Renal cortical epithelial cell (primary cell): Measurements from ENCODE around the gene CCDC102B. TPM values are rescaled to one million over a fixed set of nuclear protein-coding genes. Genes with fewer than 3 reads are reported as not detected.

ENCODE experiments used
- DNase-seq: peaks from one replicate; pipeline ENCODE4 v3.0.0-alpha.2; 2011; ENCODE audit warnings: low read depth
- total RNA-seq: library from RNA; depleted of rRNA; stranded (reverse); fragments of >200 nt; gene quantifications from 2 replicates; pipeline ENCODE4 v1.2.3, GENCODE V29; 2014

Gene CCDC102B
- total RNA-seq, 1 donor from 2014 or later = 1.3 TPM

DNA sequence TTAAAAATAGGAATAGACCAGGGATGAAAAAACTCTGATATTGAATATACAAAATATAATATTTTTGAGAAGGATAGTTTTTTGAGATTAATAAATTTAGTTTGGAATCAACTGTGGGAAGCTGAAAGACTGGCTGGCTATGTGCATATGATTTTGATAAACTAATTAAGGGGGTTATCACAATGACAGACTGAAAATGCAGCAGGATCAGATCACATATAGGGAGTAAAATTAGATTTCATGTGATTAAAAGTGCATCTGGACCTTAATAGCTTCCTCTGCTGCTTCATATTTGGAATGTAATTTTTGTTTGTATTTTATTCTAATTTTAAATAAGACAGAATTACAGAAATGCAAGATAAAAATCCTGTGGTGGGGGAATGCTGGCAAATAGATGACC is 111.7 kb downstream of the CCDC102B start:
- no peak for DNase-seq

DNA sequence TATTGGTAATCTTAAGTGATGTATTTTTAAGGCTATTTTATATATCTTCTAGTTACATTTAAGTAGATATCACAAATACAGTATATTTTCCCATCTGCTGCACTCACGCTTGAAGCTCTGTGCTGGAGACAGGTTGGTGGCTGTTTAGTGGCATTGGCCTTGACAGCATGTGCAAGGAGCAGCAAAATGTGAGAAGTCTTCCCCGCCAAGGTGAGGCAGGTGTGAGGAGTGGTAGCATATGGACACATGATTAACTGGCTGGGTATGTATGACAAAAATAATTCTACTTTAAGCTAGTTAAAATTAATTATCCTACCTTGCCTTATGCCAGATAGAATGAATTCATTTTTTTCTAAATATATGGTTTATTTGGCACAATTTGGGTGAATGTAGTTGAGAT is 117.2 kb downstream of the CCDC102B start:
- no peak for DNase-seq

DNA sequence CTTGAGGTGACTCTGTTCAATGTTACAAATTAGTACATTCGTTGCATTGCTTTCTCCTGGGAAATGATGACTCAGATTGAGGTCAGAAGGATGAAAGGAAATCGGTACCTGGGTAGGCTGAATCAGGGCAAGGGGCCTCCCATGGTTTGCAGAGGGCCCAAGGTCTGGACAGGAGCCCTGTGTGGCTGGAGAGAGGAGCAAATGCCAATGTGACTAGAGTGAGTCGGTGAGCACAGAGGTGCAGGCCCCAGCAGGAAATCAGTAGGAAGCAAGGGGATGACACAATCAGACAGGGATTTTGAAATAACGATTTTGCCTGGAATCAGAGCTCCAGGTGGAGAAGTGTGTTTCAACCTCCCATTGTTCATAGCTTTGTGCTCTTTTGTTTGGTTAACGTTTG is 118.9 kb downstream of the CCDC102B start:
- DNase-seq = peak; percentile 61

DNA sequence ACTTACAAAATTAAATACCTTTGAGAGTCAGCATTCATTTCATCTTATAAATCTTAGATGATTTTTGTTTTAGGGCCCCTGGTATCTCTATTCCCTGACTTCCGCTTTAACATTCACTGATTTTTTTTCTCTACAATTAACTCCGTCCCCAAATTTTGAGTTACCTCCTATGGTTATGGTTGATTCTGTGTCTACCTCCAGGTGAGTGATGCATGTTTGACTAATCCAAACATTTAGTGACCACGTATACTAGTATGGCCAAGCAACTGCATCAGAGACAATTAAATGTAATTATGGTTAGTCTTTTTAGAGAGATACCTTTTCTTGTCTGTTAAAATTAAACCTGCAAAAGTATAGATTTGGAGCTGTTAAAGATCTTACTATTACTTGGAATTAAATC is 120.3 kb downstream of the CCDC102B start:
- DNase-seq = no peak

DNA sequence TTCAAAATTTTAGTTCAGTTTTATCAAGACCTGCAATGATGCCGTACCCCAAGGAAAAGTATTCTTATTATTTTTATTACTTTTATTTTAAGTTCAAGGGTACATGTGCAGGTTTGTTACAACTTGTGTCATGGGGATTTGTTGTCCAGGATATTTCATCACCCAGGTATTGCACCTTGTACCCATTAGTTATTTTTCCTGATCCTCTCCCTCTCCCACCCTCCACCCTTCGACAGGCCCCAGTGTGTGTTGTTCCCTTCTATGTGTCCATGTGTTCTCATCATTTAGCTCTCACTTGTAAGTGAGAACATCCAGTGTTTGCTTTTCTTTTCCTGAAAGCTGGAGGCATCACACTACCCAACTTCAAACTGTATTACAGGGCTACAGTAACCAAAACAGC is 122.0 kb downstream of the CCDC102B start:
- DNase-seq = no peak

DNA sequence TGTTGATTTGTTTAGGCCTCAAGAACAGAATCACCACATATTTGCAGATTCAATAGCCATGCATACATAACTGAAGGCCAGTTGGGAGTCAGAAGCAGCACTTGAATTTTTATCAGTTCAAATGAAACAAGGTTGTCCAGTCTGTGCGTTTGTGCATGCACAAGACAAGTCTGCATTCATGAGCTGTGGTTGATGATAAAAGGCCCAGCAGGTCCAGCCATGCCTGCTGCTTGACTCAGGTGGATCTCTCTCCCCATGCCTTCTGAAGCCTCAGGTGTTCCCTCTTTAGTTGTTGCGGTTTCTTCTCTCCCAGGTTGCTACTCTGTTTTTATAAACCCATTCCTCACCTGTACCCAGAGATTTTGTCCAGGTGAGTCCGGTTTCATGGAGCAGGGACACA is 124.5 kb downstream of the CCDC102B start:
- no peak for DNase-seq

DNA sequence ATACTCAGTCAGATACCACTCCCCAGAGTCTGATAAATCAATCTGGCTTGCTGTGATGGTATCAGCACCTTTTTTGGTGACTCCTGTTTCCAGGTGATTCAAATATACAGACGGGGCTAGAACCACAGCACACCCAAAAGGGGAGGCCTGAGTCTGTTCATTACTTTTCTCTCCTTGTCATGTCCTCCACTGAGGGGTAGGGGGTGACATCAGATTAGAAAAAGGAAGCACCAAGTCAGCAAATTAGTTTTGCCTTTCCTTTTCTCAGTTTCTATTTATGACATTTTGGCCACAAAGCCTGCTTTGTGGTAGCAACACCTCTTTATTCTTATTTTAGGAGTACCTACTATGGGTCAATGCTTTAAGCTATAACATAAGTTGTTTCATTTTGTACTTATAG is 127.4 kb downstream of the CCDC102B start:
- peak; percentile 29 for DNase-seq

DNA sequence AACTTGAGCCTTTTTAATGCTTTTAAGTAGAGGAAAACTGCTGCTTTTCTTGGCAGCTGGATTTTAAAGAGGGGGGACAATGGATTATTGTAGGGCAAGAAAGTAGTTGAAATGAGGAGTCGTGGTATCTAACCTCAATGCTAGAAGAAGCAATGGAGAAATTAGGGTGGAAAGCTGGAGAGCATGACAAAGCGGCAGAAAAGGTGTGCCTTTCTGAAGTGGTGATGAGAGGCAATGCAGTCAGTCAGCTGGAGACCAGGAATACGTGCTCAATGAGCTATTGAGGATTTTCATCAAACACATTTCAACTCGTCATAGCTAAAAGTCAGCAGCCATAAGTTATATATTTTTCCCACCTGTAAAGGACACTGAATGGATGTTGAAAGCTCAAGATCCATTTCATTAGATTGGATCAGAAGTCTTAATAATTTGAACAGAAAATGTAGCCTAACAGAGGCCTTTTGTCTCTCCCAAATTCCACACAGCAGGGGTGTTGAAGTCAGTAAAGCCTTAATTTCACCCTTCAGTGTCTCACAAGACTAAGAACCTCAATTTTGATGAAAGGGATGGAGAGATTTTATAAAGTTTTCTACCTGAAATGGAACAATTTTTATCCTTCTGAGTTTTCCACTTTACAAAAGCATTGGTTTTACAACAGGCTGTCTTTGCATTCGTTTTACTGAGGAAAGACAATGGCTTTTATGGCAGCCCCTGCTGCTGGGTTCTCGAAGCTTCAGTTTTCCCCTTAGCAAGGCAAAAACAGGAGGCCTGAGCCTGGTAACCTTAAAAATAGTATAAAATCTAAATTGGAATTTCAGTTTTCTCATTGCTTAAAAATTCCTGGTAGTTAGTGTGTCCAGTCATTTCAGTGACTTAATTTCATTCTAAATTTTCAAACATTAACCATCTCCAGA is 131.1 kb downstream of the CCDC102B start:
- peak; percentile 33 for DNase-seq

DNA sequence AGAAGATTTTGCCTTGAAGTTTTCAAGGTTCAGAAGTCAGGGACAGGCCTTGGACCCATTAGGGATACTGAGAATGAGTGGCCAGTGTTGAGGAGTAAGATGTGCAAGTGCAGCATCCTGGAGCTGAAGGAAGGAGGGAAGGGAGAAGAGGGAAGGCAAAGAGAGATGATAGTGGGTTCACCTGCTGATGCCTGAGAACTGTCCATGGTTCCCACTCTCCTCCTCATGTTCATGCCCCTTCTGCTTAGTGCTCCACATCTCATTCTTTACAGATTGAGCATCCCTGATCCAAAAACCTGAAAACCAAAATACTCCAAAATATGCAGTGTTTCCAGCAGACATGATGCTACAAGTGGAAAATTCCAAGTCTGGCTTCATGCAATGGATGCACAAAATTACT is 137.8 kb downstream of the CCDC102B start:
- no peak for DNase-seq

DNA sequence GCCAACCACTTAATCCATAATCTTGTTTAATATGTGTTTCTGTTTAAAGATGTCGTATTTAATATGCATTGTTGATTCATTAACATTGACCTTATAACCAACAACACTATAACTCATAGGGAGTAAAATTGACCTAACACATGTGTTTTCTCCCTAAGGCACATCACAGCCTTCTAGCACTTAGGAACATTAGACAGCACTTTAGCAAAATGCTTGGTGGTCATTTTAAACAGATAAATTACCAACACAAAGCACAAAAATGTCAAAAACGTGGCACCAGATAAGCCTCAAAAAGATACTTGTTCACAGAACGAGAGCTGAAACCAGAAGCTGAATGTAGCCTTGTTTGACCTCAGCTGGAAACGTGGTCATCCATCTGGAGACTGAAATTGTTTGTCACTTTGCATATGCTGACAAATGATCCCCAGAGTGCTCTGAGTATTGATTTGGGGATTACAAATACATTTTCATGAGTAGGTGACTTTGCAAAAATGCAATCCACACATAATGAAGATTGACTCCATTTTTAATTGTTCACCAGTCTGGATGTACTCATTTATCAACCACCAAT is 139.2 kb downstream of the CCDC102B start:
- no peak for DNase-seq

DNA sequence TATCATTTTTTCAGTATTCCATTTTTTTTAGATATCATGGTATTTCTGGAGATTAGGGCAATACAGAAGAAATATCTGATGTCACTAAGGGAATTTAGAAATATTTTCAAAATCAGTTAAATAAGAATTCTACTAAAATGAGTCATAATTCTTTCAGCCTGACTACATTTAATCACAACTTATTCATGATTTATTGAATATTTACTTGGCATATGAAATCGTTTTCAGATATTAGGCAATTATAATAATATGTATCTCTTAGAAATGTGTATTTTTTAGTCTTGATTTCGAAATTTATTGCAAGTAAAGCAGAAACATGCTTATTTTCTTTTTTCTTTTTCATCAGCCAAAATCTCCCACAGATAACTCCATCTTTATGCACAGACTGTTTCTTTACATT is 142.2 kb downstream of the CCDC102B start:
- no peak for DNase-seq

DNA sequence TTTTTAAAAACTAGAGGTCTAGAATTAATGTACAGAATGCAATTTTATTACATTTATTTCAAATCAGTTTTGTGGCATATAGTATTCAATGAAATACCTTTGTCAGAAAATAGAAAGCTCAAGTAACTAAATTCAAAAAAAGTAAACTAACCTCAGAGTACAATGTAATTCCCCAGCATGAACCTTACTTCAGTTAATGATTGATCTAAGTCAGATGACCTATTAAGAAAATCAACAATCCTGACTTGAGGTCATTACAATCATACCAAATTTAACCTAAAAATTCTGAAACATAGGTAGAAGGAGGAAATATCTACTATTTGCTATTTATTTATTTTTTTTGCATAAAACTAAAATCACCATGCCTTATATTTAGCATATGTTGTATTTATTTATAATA is 142.9 kb downstream of the CCDC102B start:
- DNase-seq = peak; percentile 82

DNA sequence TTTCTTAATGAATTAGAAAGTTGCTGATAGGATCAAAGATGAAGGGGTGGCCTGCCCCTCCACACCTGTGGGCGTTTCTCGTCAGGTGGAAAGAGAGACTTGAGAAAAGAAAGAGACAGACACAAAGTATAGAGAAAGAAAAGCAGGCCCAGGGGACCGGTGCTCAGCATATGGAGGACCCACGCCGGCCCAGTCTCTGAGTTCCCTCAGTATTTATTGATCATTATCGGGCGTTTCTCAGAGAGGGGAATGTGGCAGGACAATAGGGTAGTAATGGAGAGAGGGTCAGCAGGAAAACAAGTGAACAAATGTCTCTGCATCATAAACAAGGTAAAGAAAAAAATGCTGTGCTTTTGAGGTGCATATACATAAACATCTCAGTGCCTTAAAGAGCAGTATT is 144.3 kb downstream of the CCDC102B start:
- DNase-seq = no peak

DNA sequence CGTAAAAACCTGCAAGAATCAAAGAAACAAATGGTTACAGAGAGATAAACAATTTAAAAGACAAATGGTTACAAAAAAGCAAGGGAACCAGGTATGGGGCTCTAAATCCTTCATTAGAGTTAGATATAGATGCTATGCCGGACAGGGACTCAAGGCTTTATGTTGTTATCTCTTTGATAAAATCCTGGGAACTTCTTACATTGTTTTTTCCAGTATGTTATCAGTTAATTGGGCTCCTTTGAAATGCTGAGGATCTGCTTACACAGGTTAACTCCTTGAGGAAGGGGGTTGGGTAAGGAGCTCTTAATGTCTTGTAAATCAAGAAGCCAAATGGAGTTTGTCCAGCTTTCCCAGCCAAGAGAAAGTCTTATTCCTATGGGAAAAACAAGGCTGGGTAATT is 146.0 kb downstream of the CCDC102B start:
- DNase-seq = peak; percentile 8

DNA sequence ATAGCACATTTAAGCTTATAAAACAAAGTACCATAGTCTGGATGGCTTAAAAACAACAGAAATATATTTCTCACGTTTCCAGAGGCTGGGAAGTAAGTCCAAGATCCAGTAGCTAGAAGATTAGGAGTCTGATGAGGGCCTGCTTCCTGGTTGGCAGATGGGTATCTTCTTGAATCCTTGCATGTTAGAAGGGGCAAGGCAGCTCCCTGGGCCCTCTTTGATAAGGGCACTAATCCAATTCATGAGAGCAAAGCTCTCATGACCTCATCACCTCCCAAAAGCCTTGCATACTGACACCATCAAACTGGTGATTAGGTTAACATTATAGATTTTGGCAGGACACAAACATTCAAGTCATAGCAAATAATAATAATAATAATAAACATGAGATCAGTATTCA is 146.4 kb downstream of the CCDC102B start:
- no peak for DNase-seq

DNA sequence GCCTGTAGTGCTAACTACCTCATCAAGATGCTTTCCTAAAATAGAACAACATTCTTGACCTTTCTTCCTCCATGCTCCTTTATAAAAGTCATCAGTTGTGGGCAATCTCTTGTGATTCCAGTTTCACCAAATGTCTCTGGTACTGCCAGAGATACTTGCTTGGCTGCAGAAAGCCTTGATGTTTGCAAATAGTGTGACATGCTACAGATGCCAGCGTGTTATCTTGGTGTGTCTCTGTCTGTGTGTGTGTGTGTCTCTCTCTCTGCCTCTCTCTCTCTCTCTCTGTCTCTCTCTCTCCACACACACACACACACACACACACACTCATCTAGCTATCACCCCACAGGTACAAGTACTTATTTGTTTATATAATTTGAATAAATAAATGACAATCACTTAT is 146.9 kb downstream of the CCDC102B start:
- no peak for DNase-seq

DNA sequence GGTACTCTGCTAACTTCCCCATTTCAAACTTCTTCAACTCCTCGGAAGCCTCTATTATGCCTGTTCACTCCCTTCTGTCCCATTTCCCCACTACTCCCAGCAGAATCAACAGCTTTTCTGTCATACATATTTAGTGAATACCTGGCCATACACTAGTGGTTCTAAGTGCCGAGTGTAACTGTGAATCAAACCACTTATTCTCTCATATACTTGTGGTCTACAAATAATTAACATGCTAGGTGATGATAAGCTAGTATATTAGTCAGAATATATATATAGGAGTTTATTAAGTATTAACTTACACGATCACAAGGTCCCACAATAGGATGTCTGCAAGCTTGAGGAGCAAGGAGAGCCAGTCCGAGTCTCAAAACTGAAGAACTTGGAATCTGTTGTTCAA is 150.7 kb downstream of the CCDC102B start:
- DNase-seq = peak; percentile 80

DNA sequence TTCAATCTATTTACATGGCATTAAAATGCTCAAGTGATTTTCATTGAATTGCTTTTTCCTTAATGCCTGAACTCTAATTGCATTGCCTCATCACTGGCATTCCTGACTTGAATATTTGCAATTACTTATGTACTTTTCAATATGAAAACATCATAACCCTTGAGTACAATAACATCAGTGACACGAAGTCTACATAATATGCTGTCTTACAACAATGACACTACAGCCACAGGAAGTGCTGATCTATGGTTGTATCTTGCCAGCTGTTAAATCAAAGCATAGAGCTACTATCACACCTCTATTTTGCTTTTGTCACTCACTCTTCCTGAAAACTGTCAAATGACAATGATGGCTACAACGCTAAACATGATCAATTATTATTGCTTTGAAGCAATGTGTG is 156.9 kb downstream of the CCDC102B start:
- no peak for DNase-seq

DNA sequence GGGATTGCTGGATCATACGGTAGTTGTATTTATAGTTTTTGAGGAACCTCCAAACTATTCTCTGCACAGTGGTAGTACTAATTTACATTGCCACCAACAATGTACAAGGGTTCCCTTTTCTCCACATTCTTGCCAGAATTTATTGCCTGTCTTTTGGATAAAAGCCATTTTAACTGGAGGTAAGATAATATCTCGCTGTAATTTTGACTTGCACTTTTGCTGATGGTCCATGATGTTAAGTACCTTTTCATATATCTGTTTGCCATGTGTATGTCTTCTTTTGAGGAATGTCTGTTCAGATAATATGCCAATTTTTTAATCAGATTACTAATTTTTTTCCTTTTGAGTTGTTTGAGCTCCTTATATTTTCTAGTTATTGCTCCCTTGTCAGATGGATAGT is 158.8 kb downstream of the CCDC102B start:
- no peak for DNase-seq

DNA sequence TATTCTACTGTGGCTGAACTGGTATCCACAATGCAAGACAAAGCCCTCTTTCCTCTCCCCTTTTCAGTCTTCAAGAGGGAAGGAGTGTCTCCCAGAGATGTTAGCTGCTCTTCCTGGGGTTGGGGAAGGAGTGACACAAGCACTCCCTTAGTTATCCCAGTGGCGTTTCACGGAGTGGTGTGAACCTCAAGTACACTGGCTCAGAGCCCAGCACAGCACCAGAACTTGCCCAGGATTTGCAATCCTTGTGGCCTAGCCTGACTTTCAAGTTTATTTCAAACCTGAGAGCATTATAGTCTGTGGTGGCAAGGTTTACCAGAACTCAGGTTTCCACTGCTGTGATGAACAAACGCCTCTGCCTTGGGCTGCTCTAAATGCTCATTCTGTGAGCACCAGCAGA is 162.5 kb downstream of the CCDC102B start:
- DNase-seq = no peak

DNA sequence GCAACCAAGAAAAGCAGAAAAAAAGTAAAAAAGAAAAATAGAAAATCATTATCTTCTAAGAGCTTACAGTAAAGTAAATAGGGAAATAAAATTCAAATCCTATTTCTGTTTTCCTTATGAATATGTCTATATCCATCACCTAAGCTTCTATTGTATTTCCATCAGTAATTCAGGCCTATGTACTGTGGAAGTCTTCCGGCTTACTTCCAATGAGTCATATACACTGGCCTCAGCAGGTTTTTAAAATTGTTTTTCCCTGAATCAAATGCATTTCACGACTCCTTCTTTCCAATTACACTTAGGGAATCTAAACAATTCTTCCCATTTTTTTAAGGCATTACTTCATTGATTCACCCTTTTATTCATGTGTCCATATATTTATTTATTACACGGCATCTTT is 164.7 kb downstream of the CCDC102B start:
- no peak for DNase-seq

DNA sequence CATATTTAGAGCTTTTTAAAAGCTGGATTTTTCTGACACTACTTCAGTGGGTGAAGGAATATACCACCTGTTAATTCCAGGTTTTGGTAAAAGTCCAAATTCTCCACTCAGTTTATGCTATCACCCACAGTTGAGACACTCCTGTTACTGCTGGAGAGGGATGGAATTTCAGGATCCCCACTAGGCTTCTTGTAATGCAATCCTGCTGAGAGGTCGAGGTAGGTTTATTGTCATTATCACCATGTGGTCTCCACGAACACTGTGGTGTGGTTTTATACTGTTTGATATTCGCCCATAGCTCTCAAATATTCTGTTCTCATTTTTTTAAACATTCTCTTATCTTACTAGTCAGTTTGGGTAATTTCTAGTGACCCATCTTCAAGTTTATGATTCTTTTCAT is 167.9 kb downstream of the CCDC102B start:
- DNase-seq = no peak

DNA sequence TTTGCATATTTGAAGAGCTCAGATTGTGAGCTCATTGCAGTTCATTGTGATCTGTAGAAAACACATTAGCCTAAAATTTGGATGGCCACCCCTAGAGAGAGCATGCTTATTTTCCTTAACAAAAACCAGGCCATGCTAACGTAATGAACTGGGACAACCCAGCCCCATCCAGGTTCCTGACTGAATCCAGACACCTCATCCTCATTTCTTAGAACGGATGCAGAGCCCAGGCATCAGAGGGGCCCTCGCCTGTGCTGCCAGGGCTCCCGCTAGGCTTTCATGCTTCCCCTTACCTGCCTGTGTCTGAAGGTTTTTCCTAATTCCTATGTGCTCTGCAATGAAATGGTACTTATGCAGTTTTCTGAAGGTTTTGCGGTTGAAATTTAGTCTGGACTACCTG is 171.1 kb downstream of the CCDC102B start:
- no peak for DNase-seq

DNA sequence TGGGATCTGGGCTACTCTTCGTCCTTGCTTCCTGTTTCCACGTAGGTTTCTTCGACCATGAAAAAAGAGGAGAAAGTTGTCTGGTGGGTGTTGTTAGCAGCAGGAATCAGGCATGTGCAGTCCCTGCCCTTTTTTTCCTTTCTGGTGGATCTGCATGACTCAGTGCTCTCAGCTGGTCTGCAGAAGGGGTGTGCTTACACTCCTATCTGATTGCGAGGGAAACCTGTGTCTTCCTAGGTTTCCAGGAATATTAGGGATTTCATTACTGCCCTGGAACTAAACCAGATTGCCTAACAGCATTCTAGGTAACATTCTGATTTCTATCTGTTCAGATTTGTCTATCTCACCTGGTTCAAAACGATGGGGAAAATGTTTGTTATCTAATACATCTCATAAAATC is 174.3 kb downstream of the CCDC102B start:
- peak; percentile 9 for DNase-seq
